Mucosa of descending colon (tissue), 3 donors: Measurements from ENCODE around the gene OAS2. TPM values are rescaled to one million over a fixed set of nuclear protein-coding genes. Genes with fewer than 3 reads are reported as not detected.

Experiments
- ATAC-seq: fragments of 200-7000 bp; cut with Tn5 transposase; one replicate; pipeline ENCODE4 v1.9.1; 2020; ENCODE audit warnings: mild to moderate bottlenecking, moderate library complexity
- DNase-seq, 3 donors: peaks; one replicate each; pipeline ENCODE4 v3.0.0-alpha.2; 2020
- H3K36me3 ChIP-seq: fragments of 200-600 bp; one replicate; pipeline ENCODE4 v1.8.0; 2021; ENCODE audit warnings: low read depth, mild to moderate bottlenecking
- H3K4me1 ChIP-seq: fragments of 200-600 bp; one replicate; pipeline ENCODE4 v1.8.0; 2021; ENCODE audit warnings: low read depth, mild to moderate bottlenecking
- H3K4me3 ChIP-seq: fragments of 200-600 bp; one replicate; pipeline ENCODE4 v1.8.0; 2021; ENCODE audit warnings: mild to moderate bottlenecking
- H3K9me3 ChIP-seq: fragments of 200-600 bp; one replicate; pipeline ENCODE4 v1.8.0; 2021; ENCODE audit warnings: mild to moderate bottlenecking
- intact Hi-C, 2 donors: fragments of 100-400 bp; cut with DNase I in 1 of 2; cut with micrococcal nuclease in 1 of 2; formaldehyde crosslinking; loops; one replicate each; pipeline versions ENCODE4 v1.11.0 to v1.11.1; 2022; cut with DNase I, micrococcal nuclease
- total RNA-seq, 3 donors: library from RNA; stranded (reverse); fragmentation: NEBNext Ultra II Directional in 2 of 3; extraction: Animal tissue kit (Norgen Biotek cat#: 25700) in 2 of 3; gene quantifications; one replicate each; pipeline versions ENCODE4 v1.2.1 to v1.2.4, GENCODE V29; 2021 to 2023
- TF ChIP-seq, protein P1 (sequence below): fragments of 200-600 bp; IDR thresholded peaks from one replicate; pipeline ENCODE4 v1.8.0; 2022; ENCODE audit warnings: antibody characterized with exemption, mild to moderate bottlenecking
- donor health status: DM: no; HTN: no; CAD: no; lungs with moderate emphysema.
- donor health status: DM: no; HTN: no; CAD: no.
- donor health status: DM: no; HTN: yes; CAD: no.

OAS2 gene
- total RNA-seq, 3 donors from 2014 or later, result 4.6 to 7.0 (median 5.5) TPM

DNA sequence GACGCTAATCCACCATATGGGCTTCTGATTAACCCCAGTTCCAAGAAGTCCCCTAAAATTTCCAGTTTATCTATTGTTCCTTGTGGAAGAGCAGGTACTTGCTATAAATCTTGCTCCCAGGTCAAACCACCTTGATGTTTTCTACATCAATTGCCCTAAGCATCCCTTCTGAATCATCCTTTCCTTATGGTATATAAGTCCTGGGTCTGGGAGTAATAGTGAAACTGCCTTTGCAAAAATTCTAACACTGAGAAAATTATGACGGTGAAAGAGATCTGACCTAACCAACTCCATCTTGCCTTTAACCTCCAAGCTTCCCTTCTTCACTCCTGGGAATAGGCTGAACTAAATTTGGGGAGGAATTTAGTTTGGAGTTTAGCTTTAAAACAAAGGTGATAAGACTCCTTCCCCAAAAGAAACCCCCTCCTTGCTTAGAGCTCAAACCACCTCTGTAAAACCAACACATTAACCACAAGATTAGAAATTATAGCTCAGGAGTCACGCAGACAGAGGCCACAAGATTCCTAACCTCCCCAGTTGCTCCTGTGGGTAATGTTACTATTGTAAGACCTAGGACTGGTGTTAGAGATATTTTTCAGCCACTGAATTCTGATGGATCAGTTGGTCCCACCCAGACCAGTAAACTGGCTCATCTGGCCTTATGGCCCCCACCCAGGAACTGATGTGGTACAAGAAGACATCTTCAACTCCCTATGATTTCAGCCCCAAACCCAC is 44.4 kb downstream of the OAS2 start:
- no peaks in the 10 kb centered on the region for H3K36me3 ChIP-seq
- H3K9me3 ChIP-seq, result no peaks in the 10 kb centered on the region
- no peaks in the 10 kb centered on the region for H3K4me1 ChIP-seq
- intact Hi-C loops, result no loop called here
- ATAC-seq (no peak), DNase-seq (no peak)
- TF ChIP-seq, protein P1, sequence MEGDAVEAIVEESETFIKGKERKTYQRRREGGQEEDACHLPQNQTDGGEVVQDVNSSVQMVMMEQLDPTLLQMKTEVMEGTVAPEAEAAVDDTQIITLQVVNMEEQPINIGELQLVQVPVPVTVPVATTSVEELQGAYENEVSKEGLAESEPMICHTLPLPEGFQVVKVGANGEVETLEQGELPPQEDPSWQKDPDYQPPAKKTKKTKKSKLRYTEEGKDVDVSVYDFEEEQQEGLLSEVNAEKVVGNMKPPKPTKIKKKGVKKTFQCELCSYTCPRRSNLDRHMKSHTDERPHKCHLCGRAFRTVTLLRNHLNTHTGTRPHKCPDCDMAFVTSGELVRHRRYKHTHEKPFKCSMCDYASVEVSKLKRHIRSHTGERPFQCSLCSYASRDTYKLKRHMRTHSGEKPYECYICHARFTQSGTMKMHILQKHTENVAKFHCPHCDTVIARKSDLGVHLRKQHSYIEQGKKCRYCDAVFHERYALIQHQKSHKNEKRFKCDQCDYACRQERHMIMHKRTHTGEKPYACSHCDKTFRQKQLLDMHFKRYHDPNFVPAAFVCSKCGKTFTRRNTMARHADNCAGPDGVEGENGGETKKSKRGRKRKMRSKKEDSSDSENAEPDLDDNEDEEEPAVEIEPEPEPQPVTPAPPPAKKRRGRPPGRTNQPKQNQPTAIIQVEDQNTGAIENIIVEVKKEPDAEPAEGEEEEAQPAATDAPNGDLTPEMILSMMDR, result no peak
- no peak overlapping the region for H3K4me3 ChIP-seq

DNA sequence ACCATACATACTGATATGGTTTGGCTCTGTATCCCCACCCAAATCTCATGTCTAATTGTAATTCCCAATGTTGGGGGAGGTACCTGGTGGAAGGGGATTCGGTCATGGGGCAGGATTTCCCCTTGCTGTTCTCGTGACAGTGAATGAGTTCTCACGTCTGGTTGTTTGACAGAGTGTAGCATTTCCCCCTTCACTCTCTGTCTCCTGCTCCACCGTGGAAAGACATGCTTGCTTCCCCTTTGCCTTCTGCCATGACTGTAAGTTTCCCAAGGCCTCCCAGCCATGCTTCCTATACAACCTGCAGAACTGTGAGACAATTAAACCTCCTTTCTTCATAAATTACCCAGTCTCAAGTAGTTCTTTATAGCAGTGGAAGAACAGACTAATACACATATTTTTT is 49.4 kb downstream of the OAS2 start:
- TF ChIP-seq, protein P1, result no peak
- ATAC-seq, result no peak
- DNase-seq, result no peak
- no peaks in the 10 kb centered on the region for H3K36me3 ChIP-seq
- no peak overlapping the region for H3K4me3 ChIP-seq
- H3K9me3 ChIP-seq, result no peaks in the 10 kb centered on the region
- intact Hi-C loops, result no loop called here
- no peaks in the 10 kb centered on the region for H3K4me1 ChIP-seq

DNA sequence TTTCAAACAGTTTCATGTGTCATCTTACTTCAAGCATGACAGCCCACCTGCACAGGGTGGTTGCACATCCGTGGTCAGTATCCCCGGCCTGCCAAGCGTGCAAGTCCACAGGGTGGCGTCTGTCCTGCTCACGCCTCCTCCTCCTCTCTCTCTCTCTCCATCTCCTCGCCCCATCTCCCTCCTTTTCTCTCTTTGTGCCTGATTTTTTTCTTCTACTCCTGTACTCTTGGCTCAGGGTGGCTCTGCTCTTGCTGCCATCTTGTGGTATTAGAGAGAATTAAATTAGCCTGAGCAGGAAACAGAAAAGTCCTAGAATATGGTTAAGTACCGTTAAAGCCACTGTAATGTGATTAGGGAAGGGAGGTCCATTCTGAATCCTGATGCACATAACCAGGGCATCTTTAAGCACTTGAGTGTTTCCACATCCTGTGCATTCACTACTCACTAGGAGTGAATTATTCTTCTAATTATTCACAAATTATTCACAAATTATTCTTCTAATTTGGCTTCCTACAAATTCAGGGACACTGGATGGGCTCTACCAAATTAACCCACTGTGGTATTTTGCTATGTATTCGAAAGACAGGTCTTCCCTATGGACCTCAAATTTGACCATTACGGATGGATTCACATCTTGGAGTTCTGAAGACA is 52.7 kb downstream of the OAS2 start:
- TF ChIP-seq, protein P1, result peak; percentile 25
- intact Hi-C loops, result no loop called here
- peak; percentile 35 for ATAC-seq

DNA sequence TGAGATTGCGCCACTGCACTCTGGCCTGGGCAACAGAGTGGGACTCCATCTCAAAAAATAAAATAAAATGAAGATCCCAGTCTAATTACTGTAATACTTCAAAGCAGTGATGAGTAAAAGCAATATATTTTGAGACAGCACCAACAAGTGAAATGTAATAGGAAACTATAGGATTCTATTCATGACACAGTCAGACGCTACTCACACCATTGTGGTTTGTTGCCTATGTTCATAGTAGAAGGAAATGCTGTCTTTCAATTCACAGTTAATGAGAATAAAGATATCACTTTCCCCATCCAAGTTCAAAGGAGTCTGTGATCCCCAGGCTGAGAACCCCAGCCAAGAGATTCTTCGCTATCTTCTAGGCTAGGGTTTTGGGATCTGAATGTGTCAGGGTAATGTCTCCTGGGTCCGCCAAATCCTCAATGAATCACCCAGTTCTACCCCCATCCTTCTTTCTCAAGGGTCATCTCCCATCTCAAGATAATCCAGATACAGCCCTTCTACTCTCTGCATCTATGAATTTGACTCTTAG is 61.7 kb downstream of the OAS2 start:
- Histone ChIP-seq H3K36me3 (no peaks in the 10 kb centered on the region), H3K9me3 (no peaks in the 10 kb centered on the region), H3K4me1 (no peaks in the 10 kb centered on the region), H3K4me3 (no peak overlapping the region)
- ATAC-seq (no peak), DNase-seq (no peak)
- intact Hi-C loops, result loop anchor here (10.0 kb wide), 1 partner anchor 135 kb away; no protein-coding TSS in a partner anchor
- TF ChIP-seq, protein P1, result no peak

More for the DNA sequence above, 52.7 kb downstream of the OAS2 start:
- no peaks in the 10 kb centered on the region for H3K4me1 ChIP-seq
- DNase-seq, result peak in 1 of 3 donors; percentile 14
- H3K9me3 ChIP-seq, result no peaks in the 10 kb centered on the region
- no peak overlapping the region for H3K4me3 ChIP-seq
- H3K36me3 ChIP-seq, result no peaks in the 10 kb centered on the region

DNA sequence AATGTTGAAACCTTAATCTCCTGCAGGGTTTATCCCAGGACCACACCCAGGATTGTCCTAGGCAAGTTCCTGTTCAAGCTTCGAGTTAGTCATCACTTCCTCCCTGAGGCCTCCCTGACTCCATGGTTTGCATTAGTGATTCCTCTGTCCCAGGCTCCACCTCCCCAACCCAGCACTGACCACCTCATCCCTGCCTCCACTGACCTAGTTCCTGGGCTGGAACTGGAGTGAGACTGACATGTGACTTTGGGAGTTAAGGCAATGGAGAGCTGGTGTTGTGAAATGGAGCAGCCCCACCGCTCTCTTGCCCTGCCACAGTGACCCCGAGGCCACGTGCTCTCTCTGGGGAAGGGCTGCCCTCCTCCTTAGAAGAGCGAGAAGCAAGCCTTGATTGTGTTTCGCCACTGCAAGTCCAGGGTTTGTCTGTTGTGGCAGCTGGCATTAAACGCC is 62.4 kb downstream of the OAS2 start:
- H3K4me3 ChIP-seq, result no peak overlapping the region
- no peaks in the 10 kb centered on the region for H3K36me3 ChIP-seq
- no peaks in the 10 kb centered on the region for H3K4me1 ChIP-seq
- peak; percentile 90 for ATAC-seq
- intact Hi-C loops, result loop anchor here (10.0 kb wide), 1 partner anchor 134 kb away; no protein-coding TSS in a partner anchor
- no peaks in the 10 kb centered on the region for H3K9me3 ChIP-seq
- DNase-seq, result peak in 2 of 3 donors; percentile 11 to 63
- TF ChIP-seq, protein P1, result no peak
